ENCODE results near the gene KCNH1.

The KCNH1 gene

DNA sequence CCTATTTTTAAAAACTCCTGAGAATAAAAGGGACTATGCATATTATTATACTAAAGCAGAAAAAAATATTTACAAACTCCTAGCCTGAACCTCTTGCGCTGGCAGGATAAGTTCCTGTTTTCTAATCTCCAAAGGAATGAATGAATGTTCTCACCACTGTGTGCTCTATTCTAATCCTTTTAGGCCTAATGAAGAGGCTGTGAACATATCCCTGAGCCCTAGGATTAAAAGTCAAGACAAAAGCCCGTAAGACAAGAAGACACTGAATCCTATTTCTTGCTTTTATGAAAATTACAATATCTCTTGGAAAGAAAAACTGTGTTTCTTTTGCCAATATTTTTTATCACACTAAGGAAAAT, 487.7 kb downstream of the KCNH1 start:
- peaks cover 8% of the 10 kb centered on the region for H3K4me1 ChIP-seq (ENCODE audit: control insufficient read depth, insufficient read depth, low read length)
- no peak for TF ChIP-seq MZF1 (tag by site-specific recombination; IDR thresholded peaks at IDR 0.05; ENCODE audit: borderline replicate concordance)
- no peak for TF ChIP-seq ZNF549 (tag by site-specific recombination; IDR thresholded peaks at IDR 0.05)
- TF ChIP-seq KLF7 (tag by site-specific recombination; IDR thresholded peaks at IDR 0.05; ENCODE audit: borderline replicate concordance): no peak
- TF ChIP-seq ZNF561 (tag by site-specific recombination; IDR thresholded peaks at IDR 0.05; ENCODE audit: borderline replicate concordance): no peak
- TF ChIP-seq ZNF548 (tag by site-specific recombination; IDR thresholded peaks at IDR 0.05): no peak
- ChIA-PET CTCF (no interaction called here), POLR2A (no interaction called here)
- no peak overlapping the region for H3K27ac ChIP-seq (ENCODE audit: extremely low read depth, low read depth, low read length)
- no peak overlapping the region for H3K4me3 ChIP-seq (ENCODE audit: low read depth, low read length)
- no peaks in the 10 kb centered on the region for H3K36me3 ChIP-seq (ENCODE audit: control insufficient read depth in 2 of 2, insufficient read depth in 1 of 2, low read length in 2 of 2)
- no peaks in the 10 kb centered on the region for H3K9me3 ChIP-seq (ENCODE audit: control insufficient read depth, insufficient read depth, low read depth, low read length)

GRCh38 chr1:210645582-210646257, 488.2 kb downstream of the KCNH1 start:
- no peak overlapping the region for H3K27ac ChIP-seq (ENCODE audit: extremely low read depth, low read depth, low read length)
- H3K9me3 ChIP-seq (ENCODE audit: control insufficient read depth, insufficient read depth, low read depth, low read length): no peaks in the 10 kb centered on the region
- ChIA-PET CTCF (no interaction called here), POLR2A (no interaction called here)
- H3K4me3 ChIP-seq (ENCODE audit: low read depth, low read length): no peak overlapping the region
- H3K36me3 ChIP-seq (ENCODE audit: control insufficient read depth in 2 of 2, insufficient read depth in 1 of 2, low read length in 2 of 2): no peaks in the 10 kb centered on the region
- no peak for TF ChIP-seq BCL6B (tag by site-specific recombination; IDR thresholded peaks at IDR 0.05)
- TF ChIP-seq ZBTB10 (tag by site-specific recombination; IDR thresholded peaks at IDR 0.05): no peak
- TF ChIP-seq ZNF777 (tag by site-specific recombination; IDR thresholded peaks at IDR 0.05; ENCODE audit: borderline replicate concordance): no peak
- TF ChIP-seq PRDM6 (tag by site-specific recombination; IDR thresholded peaks at IDR 0.05): no peak
- TF ChIP-seq ZNF2 (tag by site-specific recombination; IDR thresholded peaks at IDR 0.05): no peak
- TF ChIP-seq ZNF548 (tag by site-specific recombination; IDR thresholded peaks at IDR 0.05): no peak
- no peak for TF ChIP-seq ZBTB26 (tag by site-specific recombination; optimal IDR thresholded peaks at IDR 0.05)
- no peak for TF ChIP-seq ZNF302 (tag by site-specific recombination; IDR thresholded peaks at IDR 0.05; ENCODE audit: low read depth)
- no peak for TF ChIP-seq ZNF146 (tag by site-specific recombination; IDR thresholded peaks at IDR 0.05)
- peaks cover 8% of the 10 kb centered on the region for H3K4me1 ChIP-seq (ENCODE audit: control insufficient read depth, insufficient read depth, low read length)

GRCh38 chr1:210641582-210641981, 492.4 kb downstream of the KCNH1 start:
- Histone ChIP-seq H3K9me3 (ENCODE audit: control insufficient read depth, insufficient read depth, low read depth, low read length) (no peaks in the 10 kb centered on the region), H3K4me3 (ENCODE audit: low read depth, low read length) (no peak overlapping the region), H3K27ac (ENCODE audit: extremely low read depth, low read depth, low read length) (no peak overlapping the region), H3K4me1 (ENCODE audit: control insufficient read depth, insufficient read depth, low read length) (no peaks in the 10 kb centered on the region), H3K36me3 (ENCODE audit: control insufficient read depth in 2 of 2, insufficient read depth in 1 of 2, low read length in 2 of 2) (no peaks in the 10 kb centered on the region)
- CTCF ChIA-PET: no interaction called here
- POLR2A ChIA-PET: no interaction called here
- TF ChIP-seq ZNF645 (tag by site-specific recombination; IDR thresholded peaks at IDR 0.05) (no peak), GLI4 (tag by site-specific recombination; IDR thresholded peaks at IDR 0.05) (no peak), HOXC10 (CRISPR knock-in tag; IDR thresholded peaks at IDR 0.05) (no peak), ZNF248 (tag by site-specific recombination; IDR thresholded peaks at IDR 0.05) (no peak), ZNF488 (tag by site-specific recombination; IDR thresholded peaks at IDR 0.05) (no peak), KLF9 (tag by site-specific recombination; IDR thresholded peaks at IDR 0.05; ENCODE audit: low read depth) (no peak), ZBTB17 (tag by site-specific recombination; IDR thresholded peaks at IDR 0.05) (no peak), ZNF792 (tag by site-specific recombination; IDR thresholded peaks at IDR 0.05) (no peak)

Measured in HEK293 (cell line).